Uterus (tissue), 4 donors: ENCODE data around the gene VPS35L. TPM values are rescaled to one million over a fixed set of nuclear protein-coding genes. Genes with fewer than 3 reads are reported as not detected.
"Not testable (repeated sequence)": the region's sequence is repeated elsewhere in the genome, so short reads cannot be mapped to it uniquely, and the experiment has no call there.

Source experiments
- DNase-seq, 2 donors: peaks; one replicate each; pipeline ENCODE4 v3.0.0-alpha.2; 2019 to 2020
- H3K27ac ChIP-seq, 2 donors: fragments of 200-600 bp; sonication (generic); 1 replicate in 1 of 2; 2 replicates in 1 of 2; pipeline ENCODE4 v1.5.1; 2016 to 2018
- H3K27me3 ChIP-seq, 2 donors: fragments of 200-600 bp; sonication (generic); one replicate each; pipeline ENCODE4 v1.5.1; 2018 to 2019; ENCODE audit warnings: control low read depth in 1 of 2
- H3K36me3 ChIP-seq, 2 donors: fragments of 200-600 bp; sonication (generic); one replicate each; pipeline ENCODE4 v1.5.1; 2019; ENCODE audit warnings: control low read depth in 1 of 2
- H3K4me1 ChIP-seq, 2 donors: fragments of 200-600 bp; sonication (generic); one replicate each; pipeline ENCODE4 v1.5.1; 2018 to 2019; ENCODE audit warnings: control low read depth in 1 of 2
- H3K4me3 ChIP-seq, 2 donors: fragments of 200-600 bp; sonication (generic); 1 replicate in 1 of 2; 2 replicates in 1 of 2; pipeline ENCODE4 v1.5.1; 2018 to 2019; ENCODE audit warnings: mild to moderate bottlenecking in 1 of 2
- H3K9me3 ChIP-seq, 2 donors: fragments of 200-600 bp; sonication (generic); one replicate each; pipeline ENCODE4 v1.5.1; 2019; ENCODE audit warnings: control low read depth in 1 of 2
- POLR2A ChIP-seq, 2 donors: fragments of 450-650 bp; IDR thresholded peaks; one replicate each; pipeline ENCODE4 v1.6.1; 2016; ENCODE audit warnings: antibody characterized with exemption in 2 of 2, mild to moderate bottlenecking in 1 of 2, moderate library complexity in 1 of 2
- intact Hi-C: fragments of 100-400 bp; cut with DNase I; formaldehyde crosslinking; loops from one replicate; pipeline ENCODE4 v1.15.1; 2023; ENCODE audit warnings: low total_unique reads
- total RNA-seq, 4 donors: library from RNA; depleted of rRNA in 3 of 4; stranded (reverse); fragments of >200 nt in 3 of 4; gene quantifications; one replicate each; pipeline versions ENCODE4 v1.1.0 to v1.2.4, GENCODE V29; 2014 to 2023
- TF ChIP-seq, protein P1 (sequence below), 4 experiments: fragments of 200-600 bp in 2 of 4; fragments of 450-650 bp in 2 of 4; sonication (generic) in 2 of 4; IDR thresholded peaks; one replicate each; pipeline ENCODE4 v1.5.1; 2016 to 2019; ENCODE audit warnings: antibody characterized with exemption in 4 of 4, mild to moderate bottlenecking in 2 of 4, moderate library complexity in 1 of 4
- donor health status: DM: yes; HTN: yes; CAD: no.

VPS35L gene
- total RNA-seq, 4 donors from 2014 or later: 34.8 to 110 (median 88.2) TPM

- no peaks in the 10 kb centered on the region for H3K36me3 ChIP-seq
- H3K27ac ChIP-seq: no peak overlapping the region
- intact Hi-C loops: no loop called here
- no peaks in the 10 kb centered on the region for H3K4me1 ChIP-seq
- H3K27me3 ChIP-seq: no peaks in the 10 kb centered on the region
- no peak overlapping the region for H3K4me3 ChIP-seq
- DNase-seq: no peak
- no peak for TF ChIP-seq POLR2A (IDR thresholded peaks at IDR 0.05)
- TF ChIP-seq, protein P1, sequence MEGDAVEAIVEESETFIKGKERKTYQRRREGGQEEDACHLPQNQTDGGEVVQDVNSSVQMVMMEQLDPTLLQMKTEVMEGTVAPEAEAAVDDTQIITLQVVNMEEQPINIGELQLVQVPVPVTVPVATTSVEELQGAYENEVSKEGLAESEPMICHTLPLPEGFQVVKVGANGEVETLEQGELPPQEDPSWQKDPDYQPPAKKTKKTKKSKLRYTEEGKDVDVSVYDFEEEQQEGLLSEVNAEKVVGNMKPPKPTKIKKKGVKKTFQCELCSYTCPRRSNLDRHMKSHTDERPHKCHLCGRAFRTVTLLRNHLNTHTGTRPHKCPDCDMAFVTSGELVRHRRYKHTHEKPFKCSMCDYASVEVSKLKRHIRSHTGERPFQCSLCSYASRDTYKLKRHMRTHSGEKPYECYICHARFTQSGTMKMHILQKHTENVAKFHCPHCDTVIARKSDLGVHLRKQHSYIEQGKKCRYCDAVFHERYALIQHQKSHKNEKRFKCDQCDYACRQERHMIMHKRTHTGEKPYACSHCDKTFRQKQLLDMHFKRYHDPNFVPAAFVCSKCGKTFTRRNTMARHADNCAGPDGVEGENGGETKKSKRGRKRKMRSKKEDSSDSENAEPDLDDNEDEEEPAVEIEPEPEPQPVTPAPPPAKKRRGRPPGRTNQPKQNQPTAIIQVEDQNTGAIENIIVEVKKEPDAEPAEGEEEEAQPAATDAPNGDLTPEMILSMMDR (IDR thresholded peaks at IDR 0.05): no peak
- H3K9me3 ChIP-seq: no peaks in the 10 kb centered on the region
Measured at GRCh38 chr16:19528666-19529065, 26.8 kb upstream of the VPS35L start.

DNA sequence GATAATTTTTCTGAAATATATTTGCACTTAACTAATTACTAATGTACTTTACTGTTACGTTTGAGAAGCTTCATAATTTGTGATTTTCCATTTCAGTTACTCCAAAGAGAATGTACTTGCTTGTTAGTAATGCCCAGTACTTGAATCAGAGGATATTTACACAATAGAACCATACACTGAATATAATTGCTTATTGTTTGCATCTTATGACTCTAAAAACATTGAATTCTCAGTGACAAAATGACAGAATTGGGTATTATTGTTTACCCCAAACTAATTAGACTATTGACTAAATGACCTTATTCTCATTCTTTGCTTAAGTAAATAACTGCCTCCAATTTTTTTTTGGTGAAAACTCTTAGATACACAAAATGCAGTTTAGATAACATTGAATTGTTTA lies 22.9 kb upstream of the VPS35L start:
- no peaks in the 10 kb centered on the region for H3K4me1 ChIP-seq
- H3K36me3 ChIP-seq: no peaks in the 10 kb centered on the region
- no peak for DNase-seq
- H3K27ac ChIP-seq: no peak overlapping the region
- H3K4me3 ChIP-seq: no peak overlapping the region
- intact Hi-C loops: no loop called here
- TF ChIP-seq, protein P1 (IDR thresholded peaks at IDR 0.05): no peak
- no peak for TF ChIP-seq POLR2A (IDR thresholded peaks at IDR 0.05)
- H3K27me3 ChIP-seq: no peaks in the 10 kb centered on the region
- H3K9me3 ChIP-seq: no peaks in the 10 kb centered on the region

- H3K9me3 ChIP-seq: no peaks in the 10 kb centered on the region
- no peaks in the 10 kb centered on the region for H3K36me3 ChIP-seq
- no peak overlapping the region for H3K27ac ChIP-seq
- no peaks in the 10 kb centered on the region for H3K4me1 ChIP-seq
- no peak for DNase-seq
- intact Hi-C loops: no loop called here
- TF ChIP-seq POLR2A (IDR thresholded peaks at IDR 0.05): no peak
- TF ChIP-seq, protein P1 (IDR thresholded peaks at IDR 0.05): no peak
- no peak overlapping the region for H3K4me3 ChIP-seq
- no peaks in the 10 kb centered on the region for H3K27me3 ChIP-seq
Measured at GRCh38 chr16:19540241-19540970, 15.1 kb upstream of the VPS35L start.

DNA sequence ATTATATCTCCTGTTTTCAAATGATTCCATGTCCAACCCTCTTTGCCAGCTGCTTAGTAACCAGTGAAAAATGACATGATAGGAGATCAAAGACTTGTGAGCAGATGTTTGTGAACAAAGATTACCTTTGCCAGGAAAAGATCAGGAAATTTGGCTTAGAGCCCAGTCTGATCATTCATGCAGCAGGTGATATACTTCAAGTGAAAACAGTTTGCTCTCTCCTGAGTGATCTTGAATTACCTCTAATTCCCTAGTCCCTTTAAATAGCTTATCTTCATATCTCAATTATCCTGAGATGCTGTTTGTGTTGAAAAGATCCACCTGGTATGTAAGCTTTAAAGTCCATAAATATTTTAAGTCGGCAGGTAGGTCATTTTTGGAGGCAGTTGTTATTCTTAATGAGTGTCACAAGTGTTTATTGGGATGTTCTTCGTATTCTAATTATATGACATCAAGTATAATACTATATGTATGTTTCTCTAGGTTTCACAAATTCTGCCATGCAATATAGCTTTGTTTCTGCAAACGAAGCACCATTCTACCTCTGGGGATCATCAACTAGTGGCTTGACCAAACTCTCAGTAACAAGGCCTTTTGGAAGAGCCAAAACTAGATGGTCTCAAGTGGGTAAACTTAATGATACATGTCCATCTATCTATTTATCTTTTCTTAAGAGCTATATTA lies 13.2 kb upstream of the VPS35L start:
- Histone ChIP-seq H3K27ac (no peak overlapping the region), H3K36me3 (no peaks in the 10 kb centered on the region), H3K4me1 (no peaks in the 10 kb centered on the region), H3K9me3 (no peaks in the 10 kb centered on the region), H3K27me3 (no peaks in the 10 kb centered on the region), H3K4me3 (no peak overlapping the region)
- TF ChIP-seq, protein P1 (IDR thresholded peaks at IDR 0.05): no peak
- TF ChIP-seq POLR2A (IDR thresholded peaks at IDR 0.05): no peak
- intact Hi-C loops: no loop called here
- DNase-seq: no peak

GRCh38 chr16:19543278-19543996 lies 12.1 kb upstream of the VPS35L start:
- H3K9me3 ChIP-seq, H3K27ac ChIP-seq, DNase-seq, H3K4me3 ChIP-seq, H3K36me3 ChIP-seq, H3K27me3 ChIP-seq, H3K4me1 ChIP-seq, intact Hi-C loops: not testable (repeated sequence)
